GM10847 (cell line): ENCODE results near the gene OPRM1.

Experiments used
- POLR2A ChIP-seq: IDR thresholded peaks from 2 replicates; pipeline ENCODE4 v1.6.1; 2011; ENCODE audit not compliant: insufficient read length; ENCODE audit errors: extremely low read depth

OPRM1 gene

GRCh38 chr6:154157082-154157481 lies 118.0 kb downstream of the OPRM1 start:
- TF ChIP-seq POLR2A, result no peak

- TF ChIP-seq POLR2A, result no peak
Measured at GRCh38 chr6:154157706-154158105, 118.7 kb downstream of the OPRM1 start.

- no peak for TF ChIP-seq POLR2A
Measured at GRCh38 chr6:154159126-154159525, 120.1 kb downstream of the OPRM1 start.

GRCh38 chr6:154161689-154162088 lies 122.6 kb downstream of the OPRM1 start:
- TF ChIP-seq POLR2A, result no peak

GRCh38 chr6:154164397-154164796 lies 125.4 kb downstream of the OPRM1 start:
- TF ChIP-seq POLR2A, result no peak

DNA sequence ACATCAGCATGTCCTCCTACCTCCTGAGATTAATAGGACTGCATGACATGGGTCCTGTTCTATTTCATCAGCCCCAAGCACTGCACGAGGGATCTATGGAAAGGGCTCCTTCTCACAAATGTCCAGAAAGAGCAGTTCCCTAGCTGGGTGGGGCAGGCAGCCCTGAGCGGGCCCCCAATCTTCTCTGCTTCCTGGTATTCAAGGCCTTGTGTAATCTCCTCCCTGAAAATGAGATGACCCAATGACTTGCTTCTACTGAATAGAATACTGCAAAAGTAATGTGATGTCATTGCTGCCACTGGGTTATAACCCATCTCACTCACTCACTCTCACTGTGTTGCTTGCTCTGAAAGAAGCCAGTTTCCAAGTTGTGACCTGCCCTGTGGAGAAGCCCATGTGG lies 126.4 kb downstream of the OPRM1 start:
- no peak for TF ChIP-seq POLR2A

GRCh38 chr6:154166140-154166539 lies 127.1 kb downstream of the OPRM1 start:
- TF ChIP-seq POLR2A, result no peak

GRCh38 chr6:154167126-154167525 lies 128.1 kb downstream of the OPRM1 start:
- no peak for TF ChIP-seq POLR2A

DNA sequence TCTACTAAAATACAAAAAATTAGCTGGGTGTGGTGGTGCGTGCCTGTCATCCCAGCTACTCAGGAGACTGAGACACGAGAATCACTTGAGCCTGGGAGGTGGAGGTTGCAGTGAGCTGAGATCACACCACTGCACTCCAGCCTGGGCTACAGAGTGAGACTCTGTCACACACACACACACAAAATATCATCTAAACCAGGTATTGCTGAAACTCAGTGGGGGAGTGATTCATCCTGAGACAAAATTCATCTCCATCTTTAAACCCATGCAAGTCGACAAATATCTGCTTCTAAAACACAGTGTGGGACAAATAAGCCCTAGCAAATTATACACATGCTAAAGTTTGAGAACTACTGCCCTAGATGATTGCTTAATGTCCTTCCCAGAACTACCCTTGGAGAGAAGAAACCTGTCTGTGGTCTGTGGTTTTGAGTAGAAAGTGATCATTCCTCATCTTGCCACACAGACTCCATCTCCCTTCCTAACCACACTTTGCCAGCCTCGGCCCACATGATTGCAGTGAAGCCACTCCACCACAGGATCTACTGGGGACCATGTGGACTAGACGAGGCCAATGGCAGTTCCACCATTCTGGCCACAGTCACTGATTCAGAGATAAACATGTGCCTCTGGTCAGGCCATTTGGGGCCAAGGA lies 130.3 kb downstream of the OPRM1 start:
- TF ChIP-seq POLR2A, result no peak

GRCh38 chr6:154170106-154170505 lies 131.1 kb downstream of the OPRM1 start:
- no peak for TF ChIP-seq POLR2A

- TF ChIP-seq POLR2A, result no peak
Measured at GRCh38 chr6:154179434-154179833, 140.4 kb downstream of the OPRM1 start.

DNA sequence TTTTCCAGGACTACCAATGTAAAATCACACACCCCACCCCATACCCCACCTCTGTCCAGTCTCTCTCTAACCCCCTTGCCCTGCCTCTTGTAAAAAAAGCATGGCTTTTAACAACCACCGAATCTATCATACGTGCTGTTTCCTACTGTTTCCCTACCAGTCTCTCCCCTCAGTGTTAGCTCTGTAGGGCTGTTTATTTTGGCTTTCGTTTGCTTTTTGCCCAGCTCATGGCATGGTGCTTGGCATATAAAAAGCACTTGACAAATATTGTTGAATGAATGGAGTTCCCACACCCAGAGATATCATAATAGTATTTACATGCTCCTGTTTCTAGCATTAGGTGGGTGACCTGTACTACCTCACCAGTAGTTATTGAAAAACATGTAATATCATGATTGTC lies 148.2 kb downstream of the OPRM1 start:
- TF ChIP-seq POLR2A, result no peak

- TF ChIP-seq POLR2A, result no peak
Measured at GRCh38 chr6:154187714-154188113, 148.7 kb downstream of the OPRM1 start.

GRCh38 chr6:154196333-154196885 lies 157.4 kb downstream of the OPRM1 start:
- TF ChIP-seq POLR2A, result no peak

DNA sequence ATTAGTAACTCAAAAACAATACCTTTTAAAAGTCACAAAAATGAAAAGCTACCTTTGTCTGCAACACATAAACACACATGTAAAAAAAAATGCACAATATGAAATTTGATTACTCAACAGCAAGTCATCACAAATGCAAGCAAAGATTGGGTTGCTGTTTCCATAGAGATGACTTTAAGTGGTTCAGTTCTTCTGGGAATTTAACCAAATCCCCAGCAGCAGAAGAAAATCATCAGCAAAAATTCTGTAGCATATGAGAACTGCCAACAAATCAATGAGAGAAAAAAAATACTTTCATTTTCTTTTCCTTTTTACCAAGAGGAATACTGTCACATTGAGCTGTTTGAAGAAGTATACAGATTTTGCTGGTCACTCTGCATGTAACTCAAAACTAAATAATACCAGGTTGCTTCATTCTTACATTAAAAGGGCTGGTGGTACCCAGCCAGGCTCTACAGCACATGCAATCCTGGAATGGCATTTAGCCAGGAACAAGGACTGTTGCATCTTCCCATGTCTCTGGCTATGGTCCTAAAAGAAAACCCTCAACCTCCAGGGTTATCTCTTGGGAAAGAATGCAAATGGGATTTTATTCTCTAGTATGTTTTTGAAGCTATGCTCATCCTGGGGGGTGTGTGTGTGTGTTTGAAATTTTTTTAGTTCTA lies 158.3 kb downstream of the OPRM1 start:
- TF ChIP-seq POLR2A, result no peak

DNA sequence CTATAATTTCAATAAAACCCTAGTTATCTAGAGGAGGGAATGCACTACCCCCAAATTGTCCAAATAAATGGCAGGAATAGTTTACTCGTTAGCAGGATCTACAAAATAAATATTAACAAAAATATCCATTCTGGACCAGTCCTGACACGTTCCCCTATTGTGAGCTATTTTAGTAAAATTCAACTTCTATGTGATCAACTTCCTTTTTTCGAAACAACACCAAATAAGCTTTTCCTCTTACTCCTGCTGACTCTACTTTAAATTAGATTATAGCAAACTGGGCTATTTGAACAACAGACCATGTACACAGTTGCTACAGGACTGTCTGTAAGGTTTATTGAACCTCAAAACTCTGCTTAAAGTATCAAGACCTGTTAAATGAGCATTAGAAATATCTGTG lies 163.3 kb downstream of the OPRM1 start:
- no peak for TF ChIP-seq POLR2A

DNA sequence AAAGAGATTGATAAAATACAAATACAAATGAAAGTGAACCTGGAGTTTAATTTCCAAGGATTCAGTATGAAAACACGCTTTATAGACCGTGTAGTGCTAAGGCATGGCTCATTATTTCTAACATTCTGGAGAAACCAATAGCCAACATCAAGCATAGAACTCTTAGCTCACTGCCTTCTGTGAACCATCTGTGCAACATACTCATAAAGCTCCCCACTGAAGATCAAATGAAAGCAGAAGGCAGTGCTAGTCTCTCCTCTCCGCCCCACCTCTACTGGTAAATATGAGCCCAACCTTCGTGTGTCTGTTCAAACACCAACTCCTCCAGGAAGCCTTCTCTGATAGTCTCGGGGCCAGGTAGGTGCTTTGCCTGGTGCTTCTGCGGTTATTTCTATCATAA lies 163.9 kb downstream of the OPRM1 start:
- no peak for TF ChIP-seq POLR2A

DNA sequence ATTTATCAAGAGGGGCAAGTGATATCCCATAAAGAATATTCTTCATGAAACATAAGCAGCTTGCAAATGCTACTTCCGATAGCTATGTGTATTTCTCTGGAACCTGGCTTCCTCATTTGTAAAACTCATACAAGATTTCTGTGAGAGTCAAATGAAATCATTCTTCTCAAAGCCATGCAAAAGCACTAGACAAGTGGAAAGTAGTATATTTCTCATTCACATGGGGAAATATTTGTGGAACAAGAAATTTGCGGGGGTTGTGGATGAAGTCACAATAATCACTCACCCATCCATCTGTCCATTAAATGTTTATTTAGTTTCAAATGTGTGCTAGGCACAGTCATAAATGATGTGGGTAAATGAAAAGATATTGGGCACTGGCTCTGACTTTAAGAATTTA lies 167.1 kb downstream of the OPRM1 start:
- TF ChIP-seq POLR2A, result no peak
